GM19023 (cell line): Measurements from ENCODE around the gene CARD14.

Source experiments
- ATAC-seq: cut with Tn5 transposase; IDR thresholded peaks from one replicate; pipeline ENCODE4 v1.9.1; 2021; ENCODE audit warnings: mild to moderate bottlenecking, moderate library complexity; ENCODE audit not compliant: unreplicated experiment

Gene CARD14

GRCh38 chr17:80169784-80170500 lies at the start of gene CARD14:
Gene CARD14, plus strand, starts transcription at chr17:80170030. Its CDS starts 11,409 bp downstream, at chr17:80181439.
- no peak for ATAC-seq

- ATAC-seq, result no peak
Observed at GRCh38 chr17:80122026-80122575, 47.7 kb upstream of the CARD14 start.

GRCh38 chr17:80122926-80123505 lies 46.8 kb upstream of the CARD14 start:
- ATAC-seq, result no peak

GRCh38 chr17:80123791-80124190 lies 46.0 kb upstream of the CARD14 start:
- ATAC-seq, result no peak

- no peak for ATAC-seq
Observed at GRCh38 chr17:80124351-80124981, 45.4 kb upstream of the CARD14 start.

- no peak for ATAC-seq
Observed at GRCh38 chr17:80125656-80126448, 44.0 kb upstream of the CARD14 start.

- ATAC-seq, result no peak
Observed at GRCh38 chr17:80126449-80126715, 43.4 kb upstream of the CARD14 start.

GRCh38 chr17:80129006-80129565 lies 40.7 kb upstream of the CARD14 start:
- no peak for ATAC-seq

- ATAC-seq, result no peak
Observed at GRCh38 chr17:80130992-80131391, 38.8 kb upstream of the CARD14 start.

- no peak for ATAC-seq
Observed at GRCh38 chr17:80132906-80133625, 36.8 kb upstream of the CARD14 start.

GRCh38 chr17:80133626-80133970 lies 36.2 kb upstream of the CARD14 start:
- ATAC-seq, result no peak

- ATAC-seq, result no peak
Observed at GRCh38 chr17:80137131-80137530, 32.7 kb upstream of the CARD14 start.

GRCh38 chr17:80138856-80139426 lies 30.9 kb upstream of the CARD14 start:
- ATAC-seq, result no peak

GRCh38 chr17:80141463-80142165 lies 28.2 kb upstream of the CARD14 start:
- ATAC-seq, result no peak

GRCh38 chr17:80142929-80143328 lies 26.9 kb upstream of the CARD14 start:
- ATAC-seq, result no peak

GRCh38 chr17:80145076-80146075 lies 24.5 kb upstream of the CARD14 start:
- no peak for ATAC-seq

GRCh38 chr17:80146121-80147034 lies 23.5 kb upstream of the CARD14 start:
- ATAC-seq, result peak; percentile 8
